Measurements from ENCODE around the gene ACTR3. TPM values are rescaled to one million over a fixed set of nuclear protein-coding genes. Genes with fewer than 3 reads are reported as not detected.

Gene ACTR3
- total RNA-seq, 1 experiment from 2014 or later: 169 TPM

- ChIA-PET POLR2A (no interaction called here), CTCF (no interaction called here)
- Mint-ChIP-seq H3K36me3 (peaks cover 14% of the 10 kb centered on the region), H3K27ac (no peak overlapping the region), H3K4me1 (no peaks in the 10 kb centered on the region), H3K4me3 (no peak overlapping the region), H3K27me3 (ENCODE audit: low read depth) (peaks cover 6% of the 10 kb centered on the region; the same call in 1 of the 2 replicates), H3K9me3 (peaks cover 37% of the 10 kb centered on the region)
- no peak for TF ChIP-seq HMGA2 (CRISPR knock-in tag; IDR thresholded peaks at IDR 0.05)
- TF ChIP-seq, protein P1, sequence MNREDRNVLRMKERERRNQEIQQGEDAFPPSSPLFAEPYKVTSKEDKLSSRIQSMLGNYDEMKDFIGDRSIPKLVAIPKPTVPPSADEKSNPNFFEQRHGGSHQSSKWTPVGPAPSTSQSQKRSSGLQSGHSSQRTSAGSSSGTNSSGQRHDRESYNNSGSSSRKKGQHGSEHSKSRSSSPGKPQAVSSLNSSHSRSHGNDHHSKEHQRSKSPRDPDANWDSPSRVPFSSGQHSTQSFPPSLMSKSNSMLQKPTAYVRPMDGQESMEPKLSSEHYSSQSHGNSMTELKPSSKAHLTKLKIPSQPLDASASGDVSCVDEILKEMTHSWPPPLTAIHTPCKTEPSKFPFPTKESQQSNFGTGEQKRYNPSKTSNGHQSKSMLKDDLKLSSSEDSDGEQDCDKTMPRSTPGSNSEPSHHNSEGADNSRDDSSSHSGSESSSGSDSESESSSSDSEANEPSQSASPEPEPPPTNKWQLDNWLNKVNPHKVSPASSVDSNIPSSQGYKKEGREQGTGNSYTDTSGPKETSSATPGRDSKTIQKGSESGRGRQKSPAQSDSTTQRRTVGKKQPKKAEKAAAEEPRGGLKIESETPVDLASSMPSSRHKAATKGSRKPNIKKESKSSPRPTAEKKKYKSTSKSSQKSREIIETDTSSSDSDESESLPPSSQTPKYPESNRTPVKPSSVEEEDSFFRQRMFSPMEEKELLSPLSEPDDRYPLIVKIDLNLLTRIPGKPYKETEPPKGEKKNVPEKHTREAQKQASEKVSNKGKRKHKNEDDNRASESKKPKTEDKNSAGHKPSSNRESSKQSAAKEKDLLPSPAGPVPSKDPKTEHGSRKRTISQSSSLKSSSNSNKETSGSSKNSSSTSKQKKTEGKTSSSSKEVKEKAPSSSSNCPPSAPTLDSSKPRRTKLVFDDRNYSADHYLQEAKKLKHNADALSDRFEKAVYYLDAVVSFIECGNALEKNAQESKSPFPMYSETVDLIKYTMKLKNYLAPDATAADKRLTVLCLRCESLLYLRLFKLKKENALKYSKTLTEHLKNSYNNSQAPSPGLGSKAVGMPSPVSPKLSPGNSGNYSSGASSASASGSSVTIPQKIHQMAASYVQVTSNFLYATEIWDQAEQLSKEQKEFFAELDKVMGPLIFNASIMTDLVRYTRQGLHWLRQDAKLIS (CRISPR knock-in tag; IDR thresholded peaks at IDR 0.05; ENCODE audit: borderline replicate concordance): no peak
- ATAC-seq (no peak), DNase-seq (ENCODE audit: low spot score) (no peak)
Observed at GRCh38 chr2:114011713-114012112, 121.8 kb downstream of the ACTR3 start.

Other genes starting within 250 kb of the ACTR3 start
- gene SLC35F5, start 133.4 kb upstream of the ACTR3 start, total RNA-seq (2021): 20.3 to 24.8 TPM (median 23.8 TPM) in 3 replicates

Measured in WTC11 (cell line).